NCI-H748 treated with DMSO at 0.1 percent for 48 hours (cell line): ENCODE data around the gene PEAK1.
A peak's percentile ranks its signal among the peaks of the same experiment; 100 is the strongest.
"Not testable (repeated sequence)": the region's sequence is repeated elsewhere in the genome, so short reads cannot be mapped to it uniquely, and the experiment has no call there.

Experiments used
- DNase-seq: peaks from one replicate; lab custom pipeline; 2025; lab: John Stamatoyannopoulos, UW

PEAK1 gene

GRCh38 chr15:77420610-77421369, 886 bp upstream of the PEAK1 start, which contains the start of gene HMG20A:
TSS of gene HMG20A (plus strand) at chr15:77420888. CDS start at chr15:77458408, 37,520 bp downstream.
- DNase-seq = peak; percentile 68

- no peak for DNase-seq
These were observed 703 bp downstream of the PEAK1 start for GRCh38 chr15:77418966-77419835.

- no peak for DNase-seq
These were observed 1.4 kb downstream of the PEAK1 start for GRCh38 chr15:77418391-77418965.

DNA sequence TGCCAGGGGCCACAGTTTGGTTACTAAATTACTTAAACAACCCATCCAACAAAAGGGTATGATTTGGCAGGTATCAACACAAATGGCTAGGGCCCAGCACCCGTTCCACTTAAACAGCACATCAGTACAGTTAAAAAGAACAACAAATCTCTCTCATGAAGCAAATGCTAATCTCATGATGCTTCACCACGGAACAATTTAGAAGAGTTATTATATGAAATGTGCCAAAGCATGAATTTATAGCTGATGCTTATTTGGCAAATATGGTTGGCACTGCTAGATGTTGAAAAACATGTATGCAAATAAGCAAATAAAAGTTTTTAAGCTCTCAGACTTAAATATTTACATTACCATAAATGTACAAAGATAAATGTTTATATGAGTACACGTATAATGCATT, 2.3 kb downstream of the PEAK1 start:
- DNase-seq = no peak

DNA sequence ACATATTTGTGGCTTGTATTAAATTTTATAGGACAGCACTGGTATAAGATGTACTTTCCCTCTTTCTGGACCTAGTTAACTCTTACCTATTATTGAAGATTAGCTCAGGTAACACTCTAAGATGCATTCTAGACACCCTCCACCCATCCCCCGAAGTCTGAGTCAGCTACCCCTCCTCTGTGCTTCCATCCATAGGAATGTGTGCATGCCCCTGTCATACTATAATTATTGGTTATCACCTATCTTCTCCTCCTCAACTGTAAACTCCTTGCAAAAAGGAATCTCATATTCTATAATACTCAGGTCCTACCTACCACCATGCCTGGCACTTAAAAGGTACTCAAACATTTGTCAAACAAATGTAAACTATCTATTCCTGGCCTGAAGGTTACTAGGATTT, 3.0 kb downstream of the PEAK1 start:
- no peak for DNase-seq

DNA sequence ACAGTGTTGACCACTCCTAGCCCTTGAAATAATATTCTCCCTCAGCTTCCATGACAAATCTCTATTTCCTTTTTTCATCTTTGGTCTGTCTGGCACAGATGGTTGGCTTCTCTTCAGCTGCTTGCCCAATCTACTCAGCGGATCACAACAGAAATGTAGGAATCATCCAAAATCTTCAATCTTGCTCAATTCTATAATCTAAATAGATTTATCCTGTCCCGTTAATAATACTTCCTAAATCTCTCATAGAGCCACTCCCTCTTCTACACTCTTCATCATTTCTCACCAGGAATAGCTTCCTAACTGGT, 3.8 kb downstream of the PEAK1 start:
- no peak for DNase-seq

DNA sequence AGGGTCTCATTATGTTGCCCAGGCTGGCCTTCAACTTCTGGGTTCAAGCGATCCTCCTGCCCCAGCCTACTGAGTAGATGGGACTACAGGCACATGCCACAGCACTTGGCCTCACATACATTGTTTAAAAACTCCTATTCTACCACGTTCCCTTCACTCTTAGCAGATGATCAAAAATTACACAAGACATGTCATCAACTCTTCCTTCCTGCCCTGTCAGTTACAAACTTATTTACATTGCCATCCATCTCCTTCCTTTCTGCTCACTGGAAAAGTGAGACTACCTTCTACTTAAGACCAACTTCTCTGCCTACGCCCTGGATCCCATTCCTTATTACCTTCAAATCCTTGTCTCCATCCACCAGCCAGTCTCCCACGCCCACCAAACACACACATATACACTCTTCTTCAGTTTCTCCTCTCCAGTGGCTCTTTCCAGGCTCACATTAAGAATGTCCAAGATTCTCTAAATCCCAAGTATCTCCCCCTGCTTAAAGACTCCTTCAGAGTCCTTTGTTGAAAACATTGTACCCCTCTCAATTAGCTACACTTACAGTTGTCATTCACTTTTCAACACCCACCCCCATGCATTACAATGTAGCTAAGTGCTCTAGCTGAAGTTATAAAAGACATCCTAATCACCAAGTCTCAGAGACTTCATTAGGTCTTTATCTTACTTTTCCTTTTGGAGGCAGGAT, 4.3 kb downstream of the PEAK1 start:
- no peak for DNase-seq

DNA sequence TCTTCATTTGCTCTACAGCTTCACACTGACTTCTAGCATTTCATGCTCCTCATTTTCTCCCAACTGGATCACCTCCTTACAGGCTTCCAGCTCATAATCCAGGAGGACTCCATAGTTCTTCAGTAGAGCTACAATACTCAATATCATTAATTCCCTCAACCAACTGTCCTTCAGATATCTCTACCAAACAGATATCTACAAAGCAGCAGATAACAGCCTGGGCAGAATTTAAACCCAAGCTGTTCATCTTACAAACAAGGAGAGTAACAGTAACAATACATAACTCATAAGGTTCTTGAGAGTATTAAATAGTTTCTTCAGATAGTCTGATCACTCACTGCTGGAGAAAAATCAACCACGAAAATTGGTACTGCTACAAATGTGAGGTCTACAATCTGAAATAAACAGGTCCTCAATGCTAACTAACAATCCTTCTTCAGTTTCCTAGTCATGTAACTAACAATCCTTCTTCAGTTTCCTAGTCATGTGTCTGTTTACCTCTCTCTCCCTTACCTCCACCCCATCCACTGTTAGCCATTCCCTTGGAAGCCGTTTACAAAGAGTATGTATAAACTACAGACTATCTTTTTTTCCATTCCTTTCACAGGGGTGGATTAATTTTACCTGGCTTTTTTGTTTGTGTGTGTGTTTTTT, 5.0 kb downstream of the PEAK1 start:
- DNase-seq = no peak

DNA sequence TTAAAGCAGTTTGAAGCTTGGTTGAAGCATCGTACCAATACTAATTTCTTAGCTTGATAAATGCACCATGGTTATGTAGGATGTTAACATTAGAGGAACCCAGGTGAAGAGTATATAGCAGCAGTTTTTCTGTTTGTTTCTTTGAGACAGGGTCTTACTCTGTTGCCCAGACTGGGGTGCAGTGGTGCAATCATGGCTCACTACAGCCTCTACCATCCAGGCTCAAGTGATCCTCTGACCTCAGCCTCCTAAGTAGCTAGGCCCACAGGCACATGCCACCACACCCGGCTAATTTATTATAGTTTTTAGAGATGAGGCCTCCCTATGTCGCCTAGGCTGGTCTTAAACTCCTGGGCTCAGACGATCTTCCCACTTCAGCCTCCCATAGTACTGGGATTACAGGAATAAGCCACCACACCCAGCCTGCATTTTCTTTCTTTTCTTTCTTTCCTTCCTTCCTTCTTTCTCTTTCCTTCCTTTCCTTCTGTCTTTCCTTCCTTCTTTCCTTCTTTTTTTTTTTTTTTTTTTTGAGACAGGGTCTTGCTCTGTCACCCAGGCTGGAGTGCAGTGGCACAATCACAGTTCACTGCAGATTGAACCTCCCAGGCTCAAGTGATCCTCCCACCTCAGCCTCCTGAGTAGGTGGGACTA, 6.1 kb downstream of the PEAK1 start:
- no peak for DNase-seq

GRCh38 chr15:77412972-77413698, 6.8 kb downstream of the PEAK1 start:
- peak; percentile 24 for DNase-seq

DNA sequence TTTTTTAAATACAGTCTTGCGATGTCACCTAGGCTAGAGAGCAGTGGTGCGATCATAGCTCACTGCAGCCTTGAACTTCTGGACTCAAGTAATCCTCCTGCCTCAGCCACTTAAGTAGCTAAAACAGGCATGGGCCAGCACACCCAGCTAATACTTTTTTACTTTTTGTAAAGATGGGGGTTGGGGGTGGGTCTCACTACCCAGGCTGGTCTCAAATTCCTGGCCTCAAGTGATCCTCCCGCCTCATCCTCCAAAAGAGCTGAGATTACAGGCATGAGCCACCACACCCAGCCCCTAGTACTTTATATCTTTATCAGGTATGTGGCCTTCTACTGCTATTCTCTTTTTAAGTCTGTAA, 8.3 kb downstream of the PEAK1 start:
- no peak for DNase-seq

GRCh38 chr15:77410701-77411618, 8.9 kb downstream of the PEAK1 start:
- no peak for DNase-seq

DNA sequence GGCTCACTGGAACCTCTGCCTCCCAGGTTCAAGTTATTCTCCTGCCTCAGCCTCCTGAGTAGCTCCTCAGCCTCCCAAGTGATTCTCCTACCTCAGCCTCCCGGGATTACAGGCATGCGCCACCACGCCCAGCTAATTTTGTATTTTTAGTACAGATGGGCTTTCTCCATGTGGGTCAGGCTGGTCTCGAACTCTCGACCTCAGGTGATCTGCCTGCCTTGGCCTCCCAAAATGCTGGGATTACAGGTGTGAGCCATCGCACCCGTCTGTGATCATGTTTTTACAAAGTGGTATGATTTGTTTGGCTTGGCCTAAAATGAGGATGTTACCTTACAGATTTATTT, 9.8 kb downstream of the PEAK1 start:
- not testable (repeated sequence) for DNase-seq

DNA sequence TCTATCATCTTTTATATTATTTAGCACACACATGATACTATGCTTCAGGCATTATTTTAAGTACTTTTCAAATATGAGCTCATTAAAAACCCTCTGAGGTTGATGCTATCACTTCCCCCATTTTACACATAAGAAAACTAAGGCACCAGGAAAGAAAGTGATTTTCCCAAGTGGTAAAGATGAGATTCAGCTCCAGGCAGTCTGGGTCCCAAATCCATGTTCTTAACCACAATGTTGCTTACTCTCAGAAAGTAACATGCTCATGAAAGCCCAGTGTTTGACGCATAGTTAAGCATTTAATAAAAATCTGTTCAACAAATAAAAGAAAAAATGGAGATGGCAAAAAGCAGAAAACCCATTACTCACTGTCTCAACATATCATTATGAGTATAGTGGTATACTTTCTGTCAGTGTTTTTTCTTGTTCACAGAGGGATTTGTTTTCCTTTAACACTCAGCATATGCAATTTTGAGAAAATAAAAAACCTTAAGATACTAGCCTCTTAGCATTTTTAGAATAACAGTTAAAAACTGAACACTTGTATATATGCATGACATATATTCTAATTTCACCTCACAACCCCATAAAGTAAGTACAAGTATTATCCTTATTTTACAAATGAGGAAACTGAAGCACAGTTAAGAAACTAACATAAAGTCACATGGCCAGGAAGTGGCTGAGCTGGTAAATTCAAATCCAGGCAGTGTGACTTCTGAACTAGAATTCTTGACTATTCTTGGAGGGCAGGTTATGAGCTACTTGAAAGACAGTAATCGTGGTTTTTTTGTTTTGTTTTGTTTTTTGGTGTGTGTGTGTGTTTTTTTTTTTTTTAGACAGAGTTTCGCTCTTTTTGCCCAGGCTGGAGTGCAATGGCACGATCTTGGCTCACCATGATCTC, 10.4 kb downstream of the PEAK1 start:
- no peak for DNase-seq

DNA sequence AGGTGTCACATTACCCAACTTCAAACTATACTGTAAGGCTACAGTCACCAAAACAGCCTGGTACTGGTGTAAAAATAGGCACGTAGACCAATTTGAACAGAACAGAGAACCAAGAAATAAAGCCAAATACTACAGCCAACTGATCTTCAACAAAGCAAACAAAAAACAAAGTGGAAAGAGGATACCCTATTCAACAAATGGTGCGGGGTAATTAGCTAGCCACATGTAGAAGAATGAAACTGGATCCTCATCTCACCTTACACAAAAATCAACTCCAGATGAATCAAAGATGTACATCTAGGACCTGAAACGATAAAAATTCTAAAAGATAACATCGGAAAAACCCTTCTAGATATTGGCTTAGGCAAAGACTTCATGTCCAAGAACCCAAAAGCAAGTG, 13.1 kb downstream of the PEAK1 start:
- DNase-seq = peak; percentile 33

DNA sequence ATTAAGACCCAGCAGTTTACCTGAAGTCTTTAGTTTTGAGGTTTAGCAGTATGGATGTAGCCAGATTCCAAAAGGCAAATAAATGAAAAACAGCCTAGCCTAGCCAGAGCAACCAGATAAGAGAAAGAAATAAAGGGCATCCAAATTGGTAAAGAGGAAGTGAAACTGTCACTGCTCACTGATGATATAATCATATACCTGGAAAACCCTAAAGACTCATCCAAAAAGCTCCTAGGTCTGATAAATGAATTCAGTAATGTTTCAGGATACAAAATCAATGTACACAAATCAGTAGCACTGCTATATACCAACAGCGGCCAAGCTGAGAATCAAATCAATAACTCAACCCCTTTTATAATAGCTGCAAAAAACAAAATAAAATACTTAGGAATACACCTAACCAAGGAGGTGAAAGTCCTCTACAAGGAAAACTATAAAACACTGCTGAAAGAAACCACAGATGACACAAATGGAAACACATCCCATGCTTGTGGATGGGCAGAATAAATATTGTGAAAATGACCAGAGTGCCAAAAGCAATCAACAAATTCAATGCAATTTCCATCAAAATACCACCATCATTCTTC, 13.6 kb downstream of the PEAK1 start:
- not testable (repeated sequence) for DNase-seq

DNA sequence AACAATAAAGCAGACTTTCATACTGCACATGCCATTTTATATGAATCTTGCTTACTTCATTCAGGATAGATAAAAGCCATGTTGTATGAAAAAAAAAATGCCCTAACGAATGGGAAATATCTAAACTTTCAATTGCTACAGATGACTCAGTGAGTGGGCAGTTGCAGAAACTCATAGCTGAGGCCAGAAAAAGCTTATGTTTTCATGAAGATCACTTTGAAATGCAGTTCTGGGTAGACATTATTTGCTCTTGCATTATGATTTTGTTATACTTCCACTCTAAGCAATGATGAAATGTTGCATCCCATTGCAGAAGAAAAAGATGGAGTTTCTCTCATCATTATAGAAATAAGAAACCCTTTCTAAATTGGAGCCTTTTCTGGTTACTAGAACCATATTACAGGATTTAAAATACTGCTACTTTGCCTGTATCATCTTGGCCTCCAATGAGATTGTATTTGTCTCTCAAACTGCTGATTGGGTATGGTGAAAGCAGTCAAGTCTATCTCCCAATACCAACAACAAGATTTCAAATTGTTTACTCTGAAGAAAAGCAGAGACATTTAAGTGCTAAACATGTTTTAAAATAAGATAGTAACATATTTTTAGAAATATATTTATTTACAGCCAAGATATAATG, 17.0 kb downstream of the PEAK1 start:
- DNase-seq = no peak

DNA sequence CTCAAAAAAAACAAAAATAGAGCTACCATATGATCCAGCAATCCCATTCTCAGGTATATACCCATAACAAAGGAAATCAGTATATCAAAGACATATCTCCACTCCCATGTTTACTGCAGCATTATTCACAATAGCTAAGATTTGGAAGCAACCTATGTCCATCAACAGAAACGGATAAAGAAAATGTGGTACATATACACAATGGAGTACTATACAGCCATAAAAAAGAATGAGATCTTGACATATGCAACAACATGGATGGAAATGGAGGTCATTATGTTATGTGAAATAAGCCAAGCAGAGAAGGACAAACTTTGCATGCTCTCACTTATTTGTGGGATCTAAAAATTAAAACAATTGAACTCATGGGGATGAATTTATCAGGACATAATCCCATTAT, 19.6 kb downstream of the PEAK1 start:
- DNase-seq = no peak
